GM21367 (cell line): Measurements from ENCODE around the gene NTSR1.

Source experiments
- ATAC-seq: cut with Tn5 transposase; IDR thresholded peaks from one replicate; pipeline ENCODE4 v1.9.1; 2021; ENCODE audit not compliant: unreplicated experiment

The NTSR1 gene

GRCh38 chr20:62706857-62707256 lies 1.8 kb upstream of the NTSR1 start:
- no peak for ATAC-seq

GRCh38 chr20:62707276-62707920 lies 1.2 kb upstream of the NTSR1 start:
- ATAC-seq, result no peak

- no peak for ATAC-seq
These were observed 615 bp upstream of the NTSR1 start for GRCh38 chr20:62707921-62708521.

- no peak for ATAC-seq
These were observed 885 bp downstream of the NTSR1 start for GRCh38 chr20:62709537-62709905.

GRCh38 chr20:62710221-62710885 lies 1.7 kb downstream of the NTSR1 start:
- ATAC-seq, result no peak

GRCh38 chr20:62710886-62711702 lies 2.5 kb downstream of the NTSR1 start:
- no peak for ATAC-seq

GRCh38 chr20:62711703-62712101 lies 3.1 kb downstream of the NTSR1 start:
- ATAC-seq, result no peak

GRCh38 chr20:62712606-62713005 lies 4.0 kb downstream of the NTSR1 start:
- no peak for ATAC-seq

GRCh38 chr20:62714006-62714405 lies 5.4 kb downstream of the NTSR1 start:
- no peak for ATAC-seq

GRCh38 chr20:62714799-62715198 lies 6.2 kb downstream of the NTSR1 start:
- ATAC-seq, result no peak

GRCh38 chr20:62715201-62715600 lies 6.6 kb downstream of the NTSR1 start:
- no peak for ATAC-seq

- ATAC-seq, result no peak
These were observed 7.7 kb downstream of the NTSR1 start for GRCh38 chr20:62716198-62716940.

- no peak for ATAC-seq
These were observed 8.3 kb downstream of the NTSR1 start for GRCh38 chr20:62716941-62717310.

- ATAC-seq, result no peak
These were observed 9.3 kb downstream of the NTSR1 start for GRCh38 chr20:62717933-62718332.

GRCh38 chr20:62718546-62718945 lies 9.9 kb downstream of the NTSR1 start:
- no peak for ATAC-seq

- ATAC-seq, result no peak
These were observed 10.8 kb downstream of the NTSR1 start for GRCh38 chr20:62719250-62719935.

GRCh38 chr20:62721511-62722370 lies 13.1 kb downstream of the NTSR1 start:
- no peak for ATAC-seq

GRCh38 chr20:62722627-62723026 lies 14.0 kb downstream of the NTSR1 start:
- ATAC-seq, result no peak

GRCh38 chr20:62723351-62723750 lies 14.7 kb downstream of the NTSR1 start:
- no peak for ATAC-seq
